ENCODE results near the gene ZNF587B. TPM values are rescaled to one million over a fixed set of nuclear protein-coding genes. Genes with fewer than 3 reads are reported as not detected.
A peak's percentile ranks its signal among the peaks of the same experiment; 100 is the strongest.
"Not testable (repeated sequence)": the region's sequence is repeated elsewhere in the genome, so short reads cannot be mapped to it uniquely, and the experiment has no call there.

The ZNF587B gene
- total RNA-seq, 2 experiments from 2014 or later = 18.7 to 22.2 TPM

DNA sequence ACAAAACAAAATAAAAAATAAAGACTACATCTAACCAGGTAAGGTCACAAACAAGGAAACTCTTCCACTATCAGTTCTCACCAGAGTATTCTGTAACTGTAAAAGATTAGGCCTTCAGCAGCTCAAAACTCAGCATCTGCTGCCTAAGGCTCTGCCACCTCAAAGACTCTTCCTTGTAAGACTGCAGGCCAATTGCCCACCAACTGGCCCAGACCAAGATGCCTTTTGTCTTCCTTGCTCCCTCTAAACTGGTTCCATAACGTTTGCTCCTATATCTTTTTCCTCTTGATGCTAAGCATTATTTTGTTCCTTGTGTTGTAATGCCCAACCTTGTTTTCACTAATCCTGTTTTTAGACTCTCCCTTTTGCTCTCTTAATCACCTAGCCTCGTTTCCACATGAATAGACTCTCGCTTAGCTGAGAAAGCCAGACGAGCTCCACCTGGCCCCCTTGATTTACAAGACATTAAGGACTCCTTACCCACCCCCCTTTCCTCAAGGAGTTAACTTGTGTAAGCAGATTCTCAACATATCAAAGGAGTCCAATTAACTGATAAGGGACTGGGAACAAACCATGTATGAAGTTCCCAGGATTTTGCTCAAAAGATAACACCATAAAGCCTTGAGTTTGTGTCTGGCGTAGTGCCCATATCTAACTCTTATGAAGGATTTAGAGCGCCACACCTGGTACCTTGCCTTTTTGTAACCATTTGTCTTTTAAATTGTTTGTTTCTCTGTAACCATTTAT is 57.3 kb downstream of the ZNF587B start:
- no peaks in the 10 kb centered on the region for H3K27me3 Mint-ChIP-seq (ENCODE audit: low read depth)
- H3K4me3 Mint-ChIP-seq = peak overlapping the region; percentile 96
- ATAC-seq (no peak), DNase-seq (no peak)
- peaks cover 25% of the 10 kb centered on the region for H3K4me1 Mint-ChIP-seq (ENCODE audit: low read depth)
- peaks cover 15% of the 10 kb centered on the region for H3K9me3 Mint-ChIP-seq (ENCODE audit: insufficient read depth)
- peak overlapping the region; percentile 8 for H3K27ac Mint-ChIP-seq
- ChIA-PET POLR2A (interaction anchor here (1.3 kb wide), 1 partner anchor 29 kb away, joined by 3 read pairs; the partner anchor contains the start of gene ZNF417), CTCF (interaction anchor here (1.1 to 1.6 kb wide), 2 partner anchors 16 to 24 kb away, joined by 3 read pairs; no protein-coding TSS in a partner anchor)
- H3K36me3 Mint-ChIP-seq (ENCODE audit: low read depth) = peaks cover 71% of the 10 kb centered on the region

DNA sequence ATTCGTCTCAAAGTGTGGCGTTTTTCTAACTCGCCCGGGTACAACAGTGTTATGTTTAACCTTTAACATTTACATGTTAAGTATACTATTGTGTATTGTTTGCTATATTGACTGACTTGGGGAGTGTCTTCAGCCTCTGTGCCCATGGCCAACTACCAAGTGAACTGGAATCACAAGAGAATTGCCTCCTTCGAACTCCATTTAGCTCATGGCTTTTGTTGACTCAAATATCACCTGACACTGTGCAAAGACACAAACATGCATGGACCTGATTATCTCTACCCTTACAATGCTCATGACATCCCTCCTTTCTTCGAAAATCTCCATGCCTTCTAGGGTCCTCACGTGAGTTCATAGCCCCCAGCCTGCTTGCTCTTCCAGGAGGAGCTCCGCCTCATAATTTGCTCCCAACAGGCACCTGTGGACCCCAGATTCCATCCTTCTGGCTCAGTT is 58.0 kb downstream of the ZNF587B start:
- POLR2A ChIA-PET = interaction anchor here (0.6 to 1.9 kb wide), 4 partner anchors 29 to 90 kb away, joined by 3 to 5 read pairs (median 3); partner anchors contain the start of genes ZNF417 and ZNF552
- Mint-ChIP-seq H3K4me3 (peak overlapping the region; percentile 96), H3K27ac (peak overlapping the region; percentile 91), H3K36me3 (ENCODE audit: low read depth) (peaks cover 64% of the 10 kb centered on the region), H3K9me3 (ENCODE audit: insufficient read depth) (peaks cover 15% of the 10 kb centered on the region), H3K4me1 (ENCODE audit: low read depth) (peaks cover 25% of the 10 kb centered on the region), H3K27me3 (ENCODE audit: low read depth) (no peaks in the 10 kb centered on the region)
- ATAC-seq (peak; percentile 5), DNase-seq (no peak)
- CTCF ChIA-PET = interaction anchor here (1.6 kb wide), 1 partner anchor 25 kb away, joined by 3 read pairs; no protein-coding TSS in a partner anchor

DNA sequence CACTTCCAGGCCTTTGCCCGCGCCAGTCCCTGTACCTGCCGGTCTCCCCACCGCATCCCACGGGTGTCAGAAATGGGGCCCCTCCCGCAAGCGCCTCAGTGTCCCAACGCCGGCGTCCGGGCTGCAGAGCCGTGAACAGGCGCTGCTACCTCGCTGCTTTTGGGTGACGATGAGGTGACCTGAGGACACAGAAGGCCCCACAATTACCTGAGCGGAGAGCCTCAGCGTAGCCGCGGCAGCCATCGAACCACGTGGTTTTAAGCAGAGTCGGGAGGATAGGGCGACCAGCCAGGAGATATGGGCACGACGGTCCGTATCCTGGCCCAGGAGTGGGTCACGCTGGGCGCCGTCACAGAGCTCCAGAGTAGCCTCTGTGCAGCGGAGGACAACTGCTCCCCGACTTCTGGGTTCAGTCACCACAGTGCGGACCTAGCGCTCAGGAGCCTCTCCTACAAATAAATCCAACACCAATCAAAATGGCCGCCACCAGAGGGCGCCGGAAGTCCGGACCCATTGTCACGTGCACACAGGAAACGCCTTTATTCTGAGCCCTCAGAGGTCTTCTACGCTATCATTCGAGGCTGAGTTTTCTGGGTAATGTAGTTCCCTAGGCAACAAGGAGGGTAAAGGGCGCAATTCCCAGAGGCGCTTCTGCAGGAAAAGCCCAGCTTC is 58.6 kb downstream of the ZNF587B start, which contains the start of gene ZNF814:
Gene ZNF814 (minus strand): TSS at position 478 of the 672 bp plus-strand sequence. CDS start 235 bp downstream, at position 243.
- Mint-ChIP-seq H3K4me3 (peak within 1 kb of the TSS; percentile 96), H3K36me3 (ENCODE audit: low read depth) (peaks cover 58% of the 10 kb centered on the region), H3K27ac (peak within 1 kb of the TSS; percentile 91), H3K4me1 (ENCODE audit: low read depth) (peaks cover 25% of the 10 kb centered on the region), H3K27me3 (ENCODE audit: low read depth) (no peaks in the 10 kb centered on the region), H3K9me3 (ENCODE audit: insufficient read depth) (peaks cover 15% of the 10 kb centered on the region)
- ChIA-PET CTCF (no interaction called here), POLR2A (interaction anchor here (0.6 to 1.9 kb wide), 4 partner anchors 28 to 89 kb away, joined by 3 to 5 read pairs (median 3); partner anchors contain the start of genes ZNF417 and ZNF552)
- DNase-seq (peak; percentile 91), ATAC-seq (peak; percentile 94)

DNA sequence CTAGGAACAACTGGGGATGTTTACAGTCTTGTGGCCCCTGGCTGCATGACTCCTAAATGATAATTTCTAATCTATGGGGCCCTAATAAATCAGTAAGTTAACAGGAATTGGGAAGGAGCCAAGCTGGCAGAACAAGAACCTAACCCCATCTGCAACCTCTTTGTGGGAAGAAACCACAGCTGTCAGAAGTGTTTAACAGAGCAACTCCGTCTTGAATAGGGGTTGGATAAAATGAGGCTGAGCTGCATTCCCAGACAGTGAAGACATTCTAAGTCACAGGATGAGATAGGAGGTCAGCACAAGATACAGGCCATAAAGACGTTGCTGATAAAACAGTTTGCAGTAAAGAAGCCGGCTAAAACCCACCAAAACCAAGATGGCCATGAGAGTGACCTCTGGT is 60.6 kb downstream of the ZNF587B start:
- POLR2A ChIA-PET = not testable (repeated sequence)

More for the DNA sequence above, 60.6 kb downstream of the ZNF587B start:
- H3K4me3 Mint-ChIP-seq; H3K27ac Mint-ChIP-seq; ATAC-seq; H3K27me3 Mint-ChIP-seq (ENCODE audit: low read depth); DNase-seq; CTCF ChIA-PET: not testable (repeated sequence)
- peaks cover 18% of the 10 kb centered on the region for H3K9me3 Mint-ChIP-seq (ENCODE audit: insufficient read depth)
- peaks cover 43% of the 10 kb centered on the region for H3K36me3 Mint-ChIP-seq (ENCODE audit: low read depth)
- H3K4me1 Mint-ChIP-seq (ENCODE audit: low read depth) = peaks cover 23% of the 10 kb centered on the region

Other genes with a start within 250 kb of the ZNF587B start
- gene ZIK1, start 246.2 kb upstream of the ZNF587B start, total RNA-seq = 10 to 100 TPM; 12.1 to 12.4 TPM
- gene ZNF530, start 230.4 kb upstream of the ZNF587B start, total RNA-seq = 10 to 100 TPM; 10.7 to 10.8 TPM
- gene ZNF134, start 216.1 kb upstream of the ZNF587B start, total RNA-seq = 10 to 100 TPM; 17.1 to 17.8 TPM
- gene ZNF211, start 197.1 kb upstream of the ZNF587B start, total RNA-seq = 10 to 100 TPM; 13.6 to 14.3 TPM
- gene ZSCAN4, start 161.4 kb upstream of the ZNF587B start, total RNA-seq = not detected
- gene ZNF551, start 148.3 kb upstream of the ZNF587B start, total RNA-seq = 10 to 100 TPM; 13.0 to 14.3 TPM
- gene ZNF154, start 121.1 kb upstream of the ZNF587B start, total RNA-seq = 1 to 10 TPM; 3.0 to 3.1 TPM
- gene ZNF671, start 102.7 kb upstream of the ZNF587B start, total RNA-seq = 10 to 100 TPM; 12.1 to 13.0 TPM
- gene ZNF776, start 83.5 kb upstream of the ZNF587B start, total RNA-seq = 10 to 100 TPM; 15.7 to 16.6 TPM
- gene ZNF586, start 60.6 kb upstream of the ZNF587B start, total RNA-seq = 10 to 100 TPM; 21.3 to 25.3 TPM
- gene ZNF552, start 15.4 kb upstream of the ZNF587B start, total RNA-seq = 1 to 10 TPM; 7.1 to 9.7 TPM
- 10 to 100 TPM; 32.0 to 34.6 TPM for gene ZNF587, start 19.6 kb downstream of the ZNF587B start, total RNA-seq
- gene ZNF814, start 58.7 kb downstream of the ZNF587B start, total RNA-seq = 10 to 100 TPM; 26.2 to 29.0 TPM
- 10 to 100 TPM; 21.1 to 21.4 TPM for gene ZNF417, start 86.3 kb downstream of the ZNF587B start, total RNA-seq
- 1 to 10 TPM; 4.2 to 6.2 TPM for gene ZNF418, start 105.1 kb downstream of the ZNF587B start, total RNA-seq
- gene ZNF256, start 117.4 kb downstream of the ZNF587B start, total RNA-seq = 1 to 10 TPM; 8.8 to 8.9 TPM
- under 1 TPM; 0.42 to 0.73 TPM for gene C19orf18, start 144.2 kb downstream of the ZNF587B start, total RNA-seq
- 10 to 100 TPM; 13.6 to 14.4 TPM for gene ZNF606, start 172.5 kb downstream of the ZNF587B start, total RNA-seq
- not detected for gene ZSCAN1, start 203.7 kb downstream of the ZNF587B start, total RNA-seq
- gene ZNF135, start 229.0 kb downstream of the ZNF587B start, total RNA-seq = 1 to 10 TPM; 1.2 to 1.3 TPM